ENCODE results near the gene MICALL2. TPM values are rescaled to one million over a fixed set of nuclear protein-coding genes. Genes with fewer than 3 reads are reported as not detected.

The MICALL2 gene
- total RNA-seq, 4 donors from 2014 or later: 4.4 to 16.6 (median 9.3) TPM

DNA sequence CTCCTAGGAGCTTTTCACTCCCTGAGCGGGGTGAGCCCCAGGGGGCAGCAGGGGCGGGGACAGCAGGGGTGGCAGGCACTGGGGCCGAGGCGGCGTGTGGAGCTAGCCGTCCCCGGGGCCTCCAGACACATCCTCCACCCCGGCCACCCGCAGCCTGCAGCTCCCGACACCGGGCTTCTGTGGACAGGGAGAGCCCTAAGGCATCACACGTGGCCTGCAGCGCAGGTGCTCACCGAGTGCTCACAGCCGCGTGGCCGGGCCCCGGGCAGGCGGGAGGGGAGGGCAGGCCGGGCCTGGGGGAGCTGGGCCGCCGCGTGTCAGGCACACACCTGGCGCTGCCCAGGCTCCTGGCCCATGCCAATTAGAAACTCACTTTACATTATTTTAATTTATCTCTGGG, 51.4 kb downstream of the MICALL2 start:
- TF ChIP-seq, protein P1, sequence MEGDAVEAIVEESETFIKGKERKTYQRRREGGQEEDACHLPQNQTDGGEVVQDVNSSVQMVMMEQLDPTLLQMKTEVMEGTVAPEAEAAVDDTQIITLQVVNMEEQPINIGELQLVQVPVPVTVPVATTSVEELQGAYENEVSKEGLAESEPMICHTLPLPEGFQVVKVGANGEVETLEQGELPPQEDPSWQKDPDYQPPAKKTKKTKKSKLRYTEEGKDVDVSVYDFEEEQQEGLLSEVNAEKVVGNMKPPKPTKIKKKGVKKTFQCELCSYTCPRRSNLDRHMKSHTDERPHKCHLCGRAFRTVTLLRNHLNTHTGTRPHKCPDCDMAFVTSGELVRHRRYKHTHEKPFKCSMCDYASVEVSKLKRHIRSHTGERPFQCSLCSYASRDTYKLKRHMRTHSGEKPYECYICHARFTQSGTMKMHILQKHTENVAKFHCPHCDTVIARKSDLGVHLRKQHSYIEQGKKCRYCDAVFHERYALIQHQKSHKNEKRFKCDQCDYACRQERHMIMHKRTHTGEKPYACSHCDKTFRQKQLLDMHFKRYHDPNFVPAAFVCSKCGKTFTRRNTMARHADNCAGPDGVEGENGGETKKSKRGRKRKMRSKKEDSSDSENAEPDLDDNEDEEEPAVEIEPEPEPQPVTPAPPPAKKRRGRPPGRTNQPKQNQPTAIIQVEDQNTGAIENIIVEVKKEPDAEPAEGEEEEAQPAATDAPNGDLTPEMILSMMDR (IDR thresholded peaks at IDR 0.05): no peak
- DNase-seq (ENCODE audit: low spot score) (no peak), ATAC-seq (ENCODE audit: low FRiP score) (no peak)

DNA sequence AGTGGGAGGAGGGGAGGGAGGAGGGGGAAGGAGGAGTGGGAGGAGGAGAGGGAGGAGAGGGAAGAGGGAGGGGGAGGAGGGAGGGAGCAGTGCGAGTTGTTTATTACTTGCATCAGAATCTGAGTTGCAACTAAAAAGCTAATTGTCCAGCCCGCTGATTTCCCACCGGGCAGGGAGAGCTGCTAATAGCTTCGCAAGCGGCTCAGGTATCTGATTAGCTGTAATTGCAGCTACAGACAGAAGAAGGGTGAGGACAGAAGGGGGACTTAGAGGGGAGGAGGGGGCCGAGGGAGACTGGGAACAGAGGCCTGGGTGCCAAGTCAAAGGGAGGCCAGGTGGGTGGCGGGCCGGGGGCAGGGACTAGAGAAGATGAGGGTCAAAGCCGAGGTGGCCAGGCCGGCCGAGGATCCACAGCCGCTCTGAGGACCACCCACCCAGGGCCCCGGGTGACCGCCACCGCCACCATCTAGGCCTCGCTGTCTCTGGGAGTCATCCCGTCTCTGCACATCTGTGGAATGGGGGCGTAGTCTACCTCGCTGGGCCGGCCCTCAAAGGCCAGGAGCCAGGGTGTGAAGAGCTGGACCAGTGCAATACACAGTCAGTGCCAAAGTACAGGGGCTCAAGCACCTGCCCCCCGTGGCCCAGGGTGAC, 54.2 kb downstream of the MICALL2 start:
- TF ChIP-seq, protein P1 (IDR thresholded peaks at IDR 0.05): no peak
- no peak for ATAC-seq (ENCODE audit: low FRiP score)

DNA sequence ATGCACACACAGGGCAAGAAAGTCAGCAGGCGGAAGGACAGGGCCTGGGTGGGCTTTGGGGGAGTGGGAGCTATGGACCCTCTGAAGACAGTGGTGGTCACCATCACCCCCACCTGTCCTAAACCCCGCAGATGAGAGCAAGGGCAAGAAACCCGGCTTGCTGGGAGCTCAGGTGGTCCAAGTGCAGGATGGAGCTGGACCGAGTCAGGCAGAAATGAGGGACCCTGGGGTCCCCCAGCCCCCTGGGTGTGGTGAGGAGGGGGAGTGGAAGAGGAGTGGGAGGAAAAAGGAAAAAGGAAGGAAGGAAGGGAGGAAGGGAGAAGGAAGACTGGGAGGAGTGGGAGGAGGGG, 54.8 kb downstream of the MICALL2 start:
- no peak for ATAC-seq (ENCODE audit: low FRiP score)
- TF ChIP-seq, protein P1 (IDR thresholded peaks at IDR 0.05): no peak

More for the DNA sequence above, 54.2 kb downstream of the MICALL2 start:
- DNase-seq (ENCODE audit: low spot score): no peak

DNA sequence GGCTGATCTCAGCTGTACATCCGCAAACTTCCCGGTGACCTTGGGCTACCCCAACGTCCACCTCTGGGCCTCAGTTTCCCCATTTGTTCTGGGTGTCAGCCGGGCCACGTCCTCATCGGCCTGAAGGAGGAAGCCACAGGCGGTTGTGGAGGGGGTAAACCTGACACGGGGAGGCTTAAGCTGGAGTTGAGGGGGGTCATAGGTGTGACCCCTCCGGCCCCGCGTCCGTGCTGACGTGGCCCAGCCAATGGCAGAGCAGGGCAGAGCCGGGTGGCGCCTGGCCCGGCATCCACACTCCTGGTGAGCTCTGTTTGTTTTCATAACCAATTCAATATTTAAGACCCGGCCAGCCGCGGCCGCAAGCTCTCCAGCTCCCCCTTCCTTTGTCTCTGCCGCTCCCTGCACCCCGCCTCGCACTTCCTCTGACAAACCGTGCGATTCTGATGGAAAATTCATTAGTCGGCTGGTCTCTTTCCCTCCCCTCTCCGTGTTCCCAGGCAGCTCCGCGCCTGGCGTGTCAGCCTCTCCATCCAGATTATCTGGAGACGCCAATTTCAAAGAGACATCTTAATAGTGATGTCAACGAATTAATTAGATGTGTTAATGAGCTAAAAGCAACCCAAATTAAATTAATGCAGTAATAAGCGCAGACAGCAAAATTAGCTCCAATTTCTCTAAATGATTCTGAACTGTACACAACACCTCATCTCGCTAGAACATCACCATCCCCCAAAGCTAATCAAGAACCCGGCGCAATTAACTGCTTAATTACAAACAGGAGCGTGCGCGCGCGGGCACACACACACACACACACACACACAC, 55.4 kb downstream of the MICALL2 start:
- DNase-seq (ENCODE audit: low spot score) (no peak), ATAC-seq (ENCODE audit: low FRiP score) (no peak)
- TF ChIP-seq, protein P1 (IDR thresholded peaks at IDR 0.05): no peak

More for the DNA sequence above, 54.8 kb downstream of the MICALL2 start:
- DNase-seq (ENCODE audit: low spot score): no peak

DNA sequence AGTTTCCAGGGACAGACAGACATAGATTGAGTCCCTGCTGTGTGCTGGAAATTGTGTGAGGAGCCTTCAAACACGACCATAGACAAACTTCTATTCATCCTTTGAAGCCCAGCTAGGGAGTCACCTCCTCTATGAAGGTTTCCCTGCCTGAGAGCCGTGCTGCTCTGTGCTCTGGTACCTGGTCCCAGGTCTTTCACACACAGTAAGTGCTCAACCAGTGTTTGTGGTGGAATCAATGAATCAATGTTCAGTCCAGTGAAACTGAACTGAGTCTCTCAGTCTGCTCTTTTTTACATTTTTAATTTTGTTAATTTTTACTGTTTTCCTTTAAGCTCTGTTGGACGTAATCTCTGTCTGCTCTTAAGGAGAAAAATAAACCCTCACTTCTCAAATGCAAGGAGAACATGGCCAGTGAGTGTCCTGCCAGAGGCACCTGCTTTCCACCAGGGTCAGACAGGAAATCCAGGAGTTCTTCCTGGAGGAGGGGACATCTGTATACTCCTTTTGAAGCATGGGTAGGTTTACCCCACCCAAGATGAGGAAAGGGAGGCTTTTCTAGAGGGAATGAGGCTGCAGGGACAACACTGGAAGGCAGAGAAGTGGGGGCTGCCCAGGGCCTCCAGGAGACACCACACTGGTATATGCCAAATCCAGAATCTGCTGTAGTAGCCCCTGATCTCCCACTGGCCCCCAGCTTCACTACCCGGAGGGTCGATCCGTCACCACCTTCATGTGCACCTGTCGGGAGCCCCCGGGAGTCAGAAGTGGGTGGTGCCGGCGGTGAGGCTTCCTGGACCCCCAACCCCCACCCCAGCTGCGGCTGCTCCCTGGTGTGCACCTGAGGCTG, 56.3 kb downstream of the MICALL2 start:
- no peak for ATAC-seq (ENCODE audit: low FRiP score)
- TF ChIP-seq, protein P1 (IDR thresholded peaks at IDR 0.05): no peak
- DNase-seq (ENCODE audit: low spot score): no peak

DNA sequence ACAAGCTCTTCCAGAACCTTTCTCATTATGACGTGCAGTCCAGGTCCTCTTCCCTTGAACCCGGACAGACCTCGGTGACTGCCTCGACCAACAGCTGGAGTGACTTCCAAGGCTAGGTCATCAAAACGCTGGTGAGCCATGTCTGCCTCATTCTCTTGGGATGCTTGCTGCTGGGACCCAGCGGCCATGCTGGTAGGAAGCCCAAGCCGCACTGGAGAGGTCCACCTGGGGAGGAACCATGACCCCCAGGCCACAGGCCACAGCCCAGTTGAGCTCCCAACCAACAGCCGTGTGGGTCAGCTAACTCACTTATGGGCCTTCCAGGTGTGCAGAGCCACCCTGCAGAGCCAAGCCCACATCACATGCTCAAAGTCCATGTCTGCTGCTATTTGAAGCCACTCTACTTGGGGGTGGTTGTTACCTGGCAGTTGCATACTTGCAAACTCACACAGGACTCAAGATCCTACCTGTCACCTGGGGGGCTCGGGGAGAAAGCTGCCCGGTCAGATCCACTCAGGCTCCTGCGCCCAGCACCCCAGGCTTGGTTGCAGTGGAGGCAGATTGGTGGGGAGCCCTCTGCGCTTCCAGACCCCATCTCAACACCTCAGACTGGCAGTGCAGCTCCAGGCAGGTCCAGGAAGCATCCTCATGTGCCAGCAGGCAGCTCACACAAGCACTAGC, 57.0 kb downstream of the MICALL2 start:
- DNase-seq (ENCODE audit: low spot score) (no peak), ATAC-seq (ENCODE audit: low FRiP score) (no peak)
- TF ChIP-seq, protein P1 (IDR thresholded peaks at IDR 0.05): no peak

Data from omental fat pad (tissue), 4 donors.